ENCODE data around the gene SDK2. TPM values are rescaled to one million over a fixed set of nuclear protein-coding genes. Genes with fewer than 3 reads are reported as not detected.

Gene SDK2
- total and polyA plus RNA-seq, 2 of the 8 experiments (the other 6 are each of a cell fraction or from before 2014, with no cell fraction given), result 3.9 to 4.1 TPM

GRCh38 chr17:73387746-73388577, 256.3 kb downstream of the SDK2 start:
- Histone ChIP-seq H3K79me1 (ENCODE audit: low read depth, low read length) (no peaks in the 10 kb centered on the region), H3K79me2 (ENCODE audit: control insufficient read depth in 1 of 2, insufficient read depth in 2 of 2, low read length in 2 of 2) (no peaks in the 10 kb centered on the region), H3K9ac (replicated peaks in 1 of 4; ENCODE audit: extremely low read depth in 1 of 4, low read depth in 3 of 4, low read length in 3 of 4) (no peak overlapping the region), H4K8ac (ENCODE audit: extremely low read depth, insufficient read depth, low read length) (no peak overlapping the region), H2BK12ac (ENCODE audit: low read depth, low read length) (no peak overlapping the region), H2BK15ac (ENCODE audit: low read length) (no peak overlapping the region), H4K5ac (ENCODE audit: insufficient read length, low read depth, low read length) (no peak overlapping the region), H3K9me3 (ENCODE audit: insufficient read depth in 2 of 2, low read depth in 1 of 2, low read length in 1 of 2) (no peaks in the 10 kb centered on the region), H2AFZ (ENCODE audit: low read length) (no peak overlapping the region), H3K56ac (replicated peaks; ENCODE audit: insufficient read length, low read depth, low read length) (no peak overlapping the region), H2BK20ac (ENCODE audit: low read length) (no peak overlapping the region), H3K23ac (ENCODE audit: insufficient read length) (no peak overlapping the region), H3K27me3 (replicated peaks in 1 of 4; ENCODE audit: control insufficient read depth in 3 of 4, extremely low read depth in 1 of 4, insufficient read depth in 3 of 4, low read length in 3 of 4) (no peaks in the 10 kb centered on the region), H2BK120ac (replicated peaks; ENCODE audit: low read depth, low read length) (no peak overlapping the region), H3K4me3 (ENCODE audit: extremely low read depth in 1 of 4, insufficient read depth in 2 of 4, low read depth in 3 of 4, low read length in 4 of 4) (no peak overlapping the region), H3K23me2 (ENCODE audit: low read depth, low read length) (no peaks in the 10 kb centered on the region), H2AK5ac (ENCODE audit: low read depth, low read length) (no peak overlapping the region), H3K4me2 (ENCODE audit: insufficient read depth in 1 of 2, low read depth in 2 of 2, low read length in 2 of 2) (no peak overlapping the region), H4K91ac (replicated peaks; ENCODE audit: insufficient read length, low read length) (no peak overlapping the region), H3K18ac (ENCODE audit: extremely low read depth, low read length) (no peak overlapping the region), H3K36me3 (ENCODE audit: control insufficient read depth in 2 of 4, insufficient read depth in 4 of 4, low read length in 3 of 4) (peaks cover 0 to 7% (median 0%) of the 10 kb centered on the region in 4 experiments; a peak in 3 of 8 replicates), H2BK5ac (ENCODE audit: low read depth, low read length) (no peak overlapping the region), H3K27ac (ENCODE audit: low read depth, low read length) (no peak overlapping the region), H3K4me1 (replicated peaks in 1 of 4; ENCODE audit: control insufficient read depth in 3 of 4, insufficient read depth in 4 of 4, low read length in 3 of 4) (no peaks in the 10 kb centered on the region; a peak in 2 of 7 replicates), H4K20me1 (replicated peaks in 1 of 2; ENCODE audit: control insufficient read depth in 1 of 2, insufficient read depth in 2 of 2, low read length in 2 of 2) (peaks cover 0 to 1% of the 10 kb centered on the region in 2 experiments), H3K4ac (replicated peaks; ENCODE audit: insufficient read length, low read depth, low read length) (no peak overlapping the region), H3K14ac (ENCODE audit: insufficient read length) (no peak overlapping the region)
- CTCF ChIA-PET (ENCODE audit: partially characterized antibody), result interaction anchor here (0.6 to 1.7 kb wide), 3 partner anchors 8 to 561 kb away, joined by 3 to 9 read pairs (median 4); no protein-coding TSS in a partner anchor
- POLR2A ChIA-PET (ENCODE audit: partially characterized antibody), result no interaction called here
- no peak for TF ChIP-seq SIRT6 (IDR thresholded peaks at IDR 0.05; ENCODE audit: low read length)
- no peak for TF ChIP-seq RNF2 (IDR thresholded peaks at IDR 0.05; ENCODE audit: borderline replicate concordance, low read depth, low read length, missing control alignments, poor library complexity, severe bottlenecking)
- TF ChIP-seq BACH1 (IDR thresholded peaks at IDR 0.05; ENCODE audit: low read length), result no peak
- no peak for TF ChIP-seq TAF1 (IDR thresholded peaks at IDR 0.05; ENCODE audit: low read depth, low read length)
- TF ChIP-seq CHD1 (IDR thresholded peaks at IDR 0.05; ENCODE audit: low read depth, low read length), result no peak
- TF ChIP-seq USF2 (IDR thresholded peaks at IDR 0.05; ENCODE audit: low read length), result no peak
- TF ChIP-seq CEBPB (IDR thresholded peaks at IDR 0.05; ENCODE audit: low read depth, low read length), result no peak
- FAIRE-seq (no peak), DNase-seq (ENCODE audit: low read depth in 1 of 2, low spot score in 2 of 2) (no peak)
- WGBS, 2 experiments (ENCODE audit: extremely low coverage in 1 of 2, insufficient coverage in 1 of 2, insufficient read length in 1 of 2, insufficient replicate concordance in 2 of 2, low coverage in 1 of 2, low lambda C conversion rate in 2 of 2, missing lambda C conversion rate in 1 of 2), result 87% methylated on average over 26 of the region's 28 CpGs; no CpG with 5 or more reads in 1 of the 2 experiments
